Nephron (organoid): Measurements from ENCODE around the gene STIP1.

ENCODE experiments used
- H3K27ac Mint-ChIP-seq, 3 experiments: 2 replicates each; pipeline ENCODE4 v1.8.0; 2020; ENCODE audit warnings: mixed read lengths in 3 of 3, mild to moderate bottlenecking in 2 of 3, moderate library complexity in 1 of 3
- H3K27me3 Mint-ChIP-seq: 2 replicates; pipeline ENCODE4 v1.8.0; 2021; ENCODE audit warnings: low read depth, mild to moderate bottlenecking, moderate library complexity, mixed read lengths
- H3K36me3 Mint-ChIP-seq: 2 replicates; pipeline ENCODE4 v1.8.0; 2020; ENCODE audit warnings: low read depth, mixed read lengths
- H3K4me1 Mint-ChIP-seq: 2 replicates; pipeline ENCODE4 v1.8.0; 2020; ENCODE audit warnings: mixed read lengths
- H3K4me3 Mint-ChIP-seq, 3 experiments: 2 replicates each; pipeline ENCODE4 v1.8.0; 2020; ENCODE audit warnings: mild to moderate bottlenecking in 3 of 3, mixed read lengths in 3 of 3, moderate library complexity in 2 of 3
- H3K9me3 Mint-ChIP-seq: 2 replicates; pipeline ENCODE4 v1.8.0; 2020; ENCODE audit warnings: mixed read lengths
- TF ChIP-seq, protein P1 (sequence below), 3 experiments: fragments of 200-600 bp; sonication (generic); IDR thresholded peaks; one replicate each; pipeline ENCODE4 v1.5.0; 2021; ENCODE audit warnings: antibody characterized with exemption in 3 of 3; ENCODE audit not compliant: unreplicated experiment in 3 of 3

Gene STIP1

DNA sequence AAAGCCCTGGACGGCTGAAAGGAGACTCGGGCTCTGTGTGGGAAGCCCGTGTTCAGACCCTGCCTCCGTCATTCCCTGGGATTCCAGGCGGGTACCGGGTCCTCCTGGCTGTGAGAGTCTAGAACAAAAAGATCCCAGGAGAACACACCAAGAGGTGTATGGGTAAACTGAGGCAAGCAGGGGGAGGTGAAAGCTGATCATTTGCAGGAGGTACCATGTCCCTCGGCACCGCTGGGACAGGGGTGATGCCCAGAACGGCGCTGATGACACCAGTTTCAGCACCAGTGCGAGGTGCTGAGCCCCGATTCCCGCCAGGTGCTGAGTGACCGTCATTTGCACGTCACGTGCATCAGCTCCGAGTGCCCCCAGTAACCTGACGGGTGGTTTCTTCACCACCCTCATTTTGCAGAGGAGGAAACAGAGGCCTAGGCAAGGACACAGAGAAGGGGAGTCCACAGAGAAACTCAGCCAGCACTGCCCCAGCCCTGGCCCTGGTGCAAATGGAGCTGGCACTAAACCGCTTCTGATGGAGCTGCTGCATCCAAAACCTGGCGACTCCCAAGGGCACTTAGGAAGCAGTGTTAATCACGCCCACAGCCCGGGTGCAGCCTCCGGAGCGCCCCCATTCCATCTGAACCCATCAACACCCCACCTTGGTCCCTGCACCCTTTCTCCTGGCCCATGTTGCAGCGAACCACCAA lies 36.9 kb upstream of the STIP1 start:
- Mint-ChIP-seq H3K27ac (peak overlapping the region; percentile 93 to 97 (median 96)), H3K36me3 (no peaks in the 10 kb centered on the region), H3K4me1 (peaks cover 30% of the 10 kb centered on the region), H3K4me3 (peak overlapping the region in 1 of 3 experiments; percentile 81), H3K27me3 (peaks cover 10% of the 10 kb centered on the region), H3K9me3 (no peaks in the 10 kb centered on the region)
- TF ChIP-seq, protein P1, sequence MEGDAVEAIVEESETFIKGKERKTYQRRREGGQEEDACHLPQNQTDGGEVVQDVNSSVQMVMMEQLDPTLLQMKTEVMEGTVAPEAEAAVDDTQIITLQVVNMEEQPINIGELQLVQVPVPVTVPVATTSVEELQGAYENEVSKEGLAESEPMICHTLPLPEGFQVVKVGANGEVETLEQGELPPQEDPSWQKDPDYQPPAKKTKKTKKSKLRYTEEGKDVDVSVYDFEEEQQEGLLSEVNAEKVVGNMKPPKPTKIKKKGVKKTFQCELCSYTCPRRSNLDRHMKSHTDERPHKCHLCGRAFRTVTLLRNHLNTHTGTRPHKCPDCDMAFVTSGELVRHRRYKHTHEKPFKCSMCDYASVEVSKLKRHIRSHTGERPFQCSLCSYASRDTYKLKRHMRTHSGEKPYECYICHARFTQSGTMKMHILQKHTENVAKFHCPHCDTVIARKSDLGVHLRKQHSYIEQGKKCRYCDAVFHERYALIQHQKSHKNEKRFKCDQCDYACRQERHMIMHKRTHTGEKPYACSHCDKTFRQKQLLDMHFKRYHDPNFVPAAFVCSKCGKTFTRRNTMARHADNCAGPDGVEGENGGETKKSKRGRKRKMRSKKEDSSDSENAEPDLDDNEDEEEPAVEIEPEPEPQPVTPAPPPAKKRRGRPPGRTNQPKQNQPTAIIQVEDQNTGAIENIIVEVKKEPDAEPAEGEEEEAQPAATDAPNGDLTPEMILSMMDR (IDR thresholded peaks at IDR 0.05; ENCODE audit: unreplicated experiment in 3 of 3): peak in 2 of 3 experiments; percentile 2 to 41

DNA sequence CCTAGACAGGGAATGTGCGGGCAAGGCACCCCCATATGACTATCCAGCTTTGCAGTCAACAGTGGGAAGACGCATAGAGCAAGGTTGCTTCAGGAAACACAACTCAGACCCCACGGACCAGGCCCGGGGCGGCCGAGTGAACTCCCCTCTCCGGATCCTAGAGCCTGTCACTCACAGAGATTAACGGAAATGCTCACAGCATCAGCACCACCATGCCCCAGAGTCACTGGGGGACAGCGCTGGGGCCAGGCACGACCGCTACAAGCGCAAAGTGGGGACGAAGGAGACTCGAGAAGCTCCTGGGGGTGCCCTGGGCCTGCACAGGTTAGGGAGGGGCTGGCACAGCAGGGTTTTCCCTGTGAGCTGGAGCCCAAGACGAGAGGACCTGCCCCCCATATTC lies 35.9 kb upstream of the STIP1 start:
- Mint-ChIP-seq H3K27ac (peak overlapping the region in 2 of 3 experiments; percentile 18 to 20), H3K4me3 (no peak overlapping the region), H3K4me1 (peaks cover 34% of the 10 kb centered on the region), H3K9me3 (no peaks in the 10 kb centered on the region), H3K36me3 (no peaks in the 10 kb centered on the region), H3K27me3 (peaks cover 14% of the 10 kb centered on the region)
- TF ChIP-seq, protein P1 (IDR thresholded peaks at IDR 0.05; ENCODE audit: unreplicated experiment in 3 of 3): no peak

DNA sequence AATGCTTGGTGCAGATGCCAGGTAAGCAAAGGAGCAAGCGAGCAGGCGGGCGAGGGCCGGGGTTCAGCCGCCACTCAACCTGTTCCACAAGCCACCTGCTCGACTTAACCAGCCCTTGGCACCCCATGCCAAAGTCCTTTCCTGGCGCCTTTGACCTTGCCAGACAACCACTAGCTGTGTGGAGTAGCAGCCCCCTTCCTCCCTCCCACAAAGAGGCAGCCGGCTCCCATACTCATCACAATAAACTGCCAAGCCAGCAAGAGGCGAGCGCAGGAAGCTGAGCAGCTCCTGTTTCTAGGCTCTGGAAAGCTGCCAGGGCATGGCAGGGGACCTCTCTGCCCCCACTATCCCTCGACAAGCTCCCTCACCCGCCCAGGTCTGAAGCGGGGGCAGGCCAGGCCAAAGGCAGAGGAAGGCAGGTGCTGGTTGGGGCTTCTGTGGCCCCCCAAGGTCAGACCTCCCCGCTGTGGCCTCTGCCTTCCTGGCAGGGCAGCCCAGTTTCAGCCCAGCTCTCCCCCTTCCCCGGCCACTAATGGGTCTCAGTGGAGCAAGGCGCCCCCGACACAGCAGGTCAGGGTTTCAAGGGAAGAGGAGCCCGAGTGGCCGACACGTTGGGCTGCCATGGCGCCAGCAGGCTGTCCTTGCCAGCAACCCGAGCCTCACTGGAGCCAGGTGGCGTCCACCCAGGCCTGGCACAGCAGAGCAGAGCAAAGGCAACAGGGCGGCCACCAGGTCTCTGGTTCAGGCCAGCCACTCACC lies 35.3 kb upstream of the STIP1 start:
- no peaks in the 10 kb centered on the region for H3K36me3 Mint-ChIP-seq
- H3K4me1 Mint-ChIP-seq: peaks cover 29% of the 10 kb centered on the region
- peaks cover 10% of the 10 kb centered on the region for H3K27me3 Mint-ChIP-seq
- TF ChIP-seq, protein P1 (IDR thresholded peaks at IDR 0.05; ENCODE audit: unreplicated experiment in 3 of 3): no peak
- H3K4me3 Mint-ChIP-seq: no peak overlapping the region
- no peaks in the 10 kb centered on the region for H3K9me3 Mint-ChIP-seq
- no peak overlapping the region for H3K27ac Mint-ChIP-seq

DNA sequence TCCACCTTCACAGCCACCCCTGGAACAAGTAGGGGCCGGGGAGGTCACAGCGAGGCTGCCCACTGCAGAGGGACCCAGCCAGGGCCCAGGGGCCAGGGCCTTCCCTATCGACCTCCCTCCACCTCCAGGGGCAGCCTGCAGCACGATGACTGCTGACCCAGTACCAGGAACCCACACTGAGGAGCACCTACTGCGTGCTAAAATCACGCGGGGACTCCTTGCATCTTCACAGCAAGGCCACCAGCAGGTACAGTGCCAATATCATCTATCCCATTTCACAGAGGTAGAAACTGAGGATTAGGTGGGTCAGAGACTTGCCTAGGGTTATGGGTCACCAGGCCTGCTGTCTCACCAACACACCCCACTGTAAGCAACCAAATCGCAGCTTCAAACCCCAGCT lies 34.6 kb upstream of the STIP1 start:
- TF ChIP-seq, protein P1 (IDR thresholded peaks at IDR 0.05; ENCODE audit: unreplicated experiment in 3 of 3): no peak

DNA sequence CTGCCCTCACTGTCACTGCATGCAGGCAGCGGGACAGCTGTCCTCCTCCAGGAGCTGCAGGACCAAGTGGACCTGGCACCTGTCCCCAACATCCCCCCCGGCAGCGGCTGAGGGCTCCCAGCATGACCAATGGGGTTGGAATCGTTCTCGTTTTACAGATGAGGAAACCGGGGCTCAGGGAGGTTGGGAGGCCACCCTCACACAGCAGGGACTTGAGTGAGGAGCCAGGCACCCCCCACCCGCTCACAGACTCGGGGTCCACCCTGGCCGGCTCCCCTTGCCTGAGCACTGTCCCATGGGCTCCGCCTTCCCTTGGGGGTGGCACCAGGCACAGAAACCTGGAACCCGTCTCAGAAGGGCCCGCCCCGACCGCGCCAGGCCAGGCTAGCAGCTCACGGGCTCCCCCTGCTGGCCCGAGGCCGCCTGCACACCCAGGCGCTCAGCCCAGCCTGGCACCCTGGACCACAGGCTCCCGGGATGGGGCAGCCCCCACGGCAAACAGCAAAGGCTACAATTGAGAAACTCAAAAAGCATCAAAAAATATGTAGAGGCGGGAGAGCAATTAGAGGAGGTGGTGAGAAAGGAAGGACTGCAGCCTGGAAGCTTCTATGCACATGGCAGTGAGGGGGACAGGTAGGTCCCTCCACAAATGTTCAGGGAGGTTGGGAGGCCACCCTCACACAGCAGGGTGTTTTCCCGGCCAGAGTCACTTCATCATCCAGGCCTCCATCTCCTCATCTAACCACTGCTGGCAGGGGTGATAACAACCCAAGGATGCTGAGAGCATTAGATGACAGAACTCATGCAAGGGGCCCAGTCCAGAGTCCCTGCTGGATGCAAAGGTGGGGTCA lies 32.9 kb upstream of the STIP1 start:
- Mint-ChIP-seq H3K9me3 (no peaks in the 10 kb centered on the region), H3K36me3 (no peaks in the 10 kb centered on the region), H3K27ac (no peak overlapping the region), H3K4me3 (no peak overlapping the region), H3K4me1 (peaks cover 24% of the 10 kb centered on the region), H3K27me3 (peaks cover 10% of the 10 kb centered on the region)
- TF ChIP-seq, protein P1 (IDR thresholded peaks at IDR 0.05; ENCODE audit: unreplicated experiment in 3 of 3): peak; percentile 96 to 99 (median 99)

More for the DNA sequence above, 34.6 kb upstream of the STIP1 start:
- Mint-ChIP-seq H3K27me3 (peaks cover 10% of the 10 kb centered on the region), H3K36me3 (no peaks in the 10 kb centered on the region), H3K4me1 (peaks cover 29% of the 10 kb centered on the region), H3K9me3 (no peaks in the 10 kb centered on the region), H3K4me3 (no peak overlapping the region), H3K27ac (no peak overlapping the region)
